ENCODE results near the gene FSTL3. TPM values are rescaled to one million over a fixed set of nuclear protein-coding genes. Genes with fewer than 3 reads are reported as not detected.

FSTL3 gene
- total RNA-seq, 4 donors from 2014 or later = 582 to 977 (median 642) TPM

DNA sequence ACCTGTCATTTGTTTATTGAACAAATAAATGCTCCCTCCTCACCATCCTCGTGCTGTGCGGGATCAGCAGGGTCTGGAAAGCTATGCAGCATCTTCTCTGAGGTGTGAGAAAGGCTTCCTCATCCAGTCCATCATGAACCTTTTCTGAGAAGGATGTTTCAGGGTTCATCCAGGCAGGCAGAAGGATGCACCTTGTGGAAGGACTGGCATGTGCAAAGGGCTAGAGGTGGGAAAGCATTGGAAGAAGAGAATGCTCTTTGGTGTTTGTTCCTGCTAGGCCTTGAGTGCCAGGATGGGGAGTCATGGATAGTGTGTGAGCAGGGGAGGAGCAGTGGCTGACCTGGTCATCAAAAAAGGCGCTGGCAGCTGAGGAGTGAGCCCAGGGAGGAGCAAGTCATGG is 39.2 kb downstream of the FSTL3 start:
- Histone ChIP-seq H3K9me3 (peaks cover 0 to 8% (median 0%) of the 10 kb centered on the region in 4 donors), H3K27me3 (no peaks in the 10 kb centered on the region), H3K27ac (no peak overlapping the region), H3K36me3 (peaks cover 0 to 22% (median 0%) of the 10 kb centered on the region in 3 donors), H3K4me1 (peaks cover 4 to 41% (median 18%) of the 10 kb centered on the region in 4 donors), H3K4me3 (no peak overlapping the region)
- 97 to 99% methylated on average over 3 of the region's 3 CpGs for WGBS, 2 donors
- TF ChIP-seq EP300 (IDR thresholded peaks at IDR 0.05) (no peak), POLR2A (IDR thresholded peaks at IDR 0.05) (no peak), CTCF (IDR thresholded peaks at IDR 0.05) (no peak)
- no peak for DNase-seq (ENCODE audit: low spot score in 2 of 2)

GRCh38 chr19:718251-718951 is 42.2 kb downstream of the FSTL3 start:
- H3K27ac ChIP-seq = peak overlapping the region; percentile 60 to 93 (median 87)
- 48 to 54% methylated on average over 22 of the region's 23 CpGs for WGBS, 2 donors
- H3K9me3 ChIP-seq = peaks cover 0 to 8% (median 0%) of the 10 kb centered on the region in 4 donors
- peak in 1 of 2 donors; percentile 9 for TF ChIP-seq EP300 (IDR thresholded peaks at IDR 0.05)
- no peak for TF ChIP-seq CTCF (IDR thresholded peaks at IDR 0.05)
- no peak for TF ChIP-seq POLR2A (IDR thresholded peaks at IDR 0.05)
- DNase-seq (ENCODE audit: low spot score in 2 of 2) = no peak
- peaks cover 0 to 16% (median 0%) of the 10 kb centered on the region in 3 donors for H3K36me3 ChIP-seq
- peak overlapping the region in 1 of 4 donors; percentile 33 for H3K4me3 ChIP-seq
- no peaks in the 10 kb centered on the region for H3K27me3 ChIP-seq
- H3K4me1 ChIP-seq = peaks cover 4 to 50% (median 23%) of the 10 kb centered on the region in 4 donors

DNA sequence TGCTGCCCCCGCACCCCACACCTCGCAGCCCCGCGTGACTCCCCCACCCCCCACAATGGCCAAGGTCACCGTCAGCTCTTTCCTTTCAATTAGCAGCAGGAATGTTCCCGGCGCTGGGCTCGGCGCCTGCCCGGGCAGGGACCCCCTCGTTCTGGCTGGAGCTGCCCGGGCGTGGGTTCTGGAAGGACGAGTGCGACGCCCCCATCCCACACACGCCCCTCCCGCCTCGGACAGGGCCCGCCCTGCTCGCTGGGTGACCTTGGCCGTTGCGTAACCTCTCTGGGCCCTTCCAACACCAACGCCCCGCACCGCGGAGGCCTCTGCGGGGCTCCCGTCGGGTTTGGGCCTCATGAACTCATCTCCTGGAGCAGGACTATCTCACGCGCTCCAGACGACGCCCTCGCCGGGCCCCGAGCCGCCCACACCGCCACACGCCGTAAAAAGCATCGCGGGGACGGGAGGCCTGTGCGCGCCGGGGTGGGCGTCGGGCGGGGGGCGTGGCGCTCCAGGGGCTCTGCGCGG is 42.9 kb downstream of the FSTL3 start:
- TF ChIP-seq EP300 (IDR thresholded peaks at IDR 0.05) = peak in 1 of 2 donors; percentile 46
- TF ChIP-seq CTCF (IDR thresholded peaks at IDR 0.05) = no peak
- peak in 1 of 2 donors; percentile 38 for TF ChIP-seq POLR2A (IDR thresholded peaks at IDR 0.05)
- WGBS, 2 donors = 23% methylated on average over 15 of the region's 54 CpGs; no CpG with 5 or more reads in 1 of the 2 donors
- peak; percentile 37 to 58 for DNase-seq (ENCODE audit: low spot score in 2 of 2)
- Histone ChIP-seq H3K9me3 (peaks cover 0 to 8% (median 0%) of the 10 kb centered on the region in 4 donors), H3K27me3 (no peaks in the 10 kb centered on the region), H3K36me3 (peaks cover 0 to 16% (median 0%) of the 10 kb centered on the region in 3 donors), H3K27ac (peak overlapping the region; percentile 60 to 93 (median 87)), H3K4me3 (peak overlapping the region in 2 of 4 donors; percentile 14 to 33), H3K4me1 (peaks cover 4 to 50% (median 23%) of the 10 kb centered on the region in 4 donors)

DNA sequence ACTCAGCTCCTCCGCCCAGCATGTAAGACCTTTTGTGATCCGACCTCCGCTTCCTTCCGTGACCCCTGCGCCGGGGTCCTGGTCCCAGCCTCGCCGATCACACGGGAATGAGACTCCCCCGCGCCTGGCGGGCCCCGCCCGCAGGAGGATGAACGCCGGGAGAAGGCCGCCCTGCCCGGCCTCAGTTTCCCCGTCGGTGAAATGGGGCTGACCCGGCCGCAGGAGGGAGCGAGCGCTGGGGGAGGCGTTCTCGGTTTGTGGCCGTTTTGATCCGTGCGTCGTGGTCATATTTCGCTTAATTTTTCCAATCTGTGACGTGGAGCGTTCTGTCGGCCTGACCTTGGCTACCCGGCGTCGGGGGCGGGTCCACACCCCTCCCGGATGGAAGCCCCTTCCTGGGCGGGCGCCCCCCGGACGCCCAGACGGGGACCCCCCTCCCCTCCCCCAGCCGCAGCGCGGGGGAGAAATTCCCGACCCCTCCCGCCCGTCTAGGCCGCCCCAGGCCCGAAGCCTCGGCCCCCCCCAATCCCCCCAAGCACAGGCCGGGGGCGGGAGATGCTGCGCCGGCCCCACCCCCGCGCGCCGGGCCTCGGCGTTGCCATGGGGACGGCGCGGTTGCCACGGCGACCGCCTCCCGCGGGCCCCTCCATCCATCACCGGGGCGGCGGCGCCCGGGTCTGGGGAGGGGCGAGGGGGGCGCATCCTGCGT is 43.6 kb downstream of the FSTL3 start:
- no peak for DNase-seq (ENCODE audit: low spot score in 2 of 2)
- 24 to 28% methylated on average over 34 to 44 of the region's 79 CpGs for WGBS, 2 donors
- Histone ChIP-seq H3K4me3 (peak overlapping the region in 2 of 4 donors; percentile 14 to 33), H3K27me3 (no peaks in the 10 kb centered on the region), H3K9me3 (peaks cover 0 to 8% (median 0%) of the 10 kb centered on the region in 4 donors), H3K4me1 (peaks cover 4 to 50% (median 23%) of the 10 kb centered on the region in 4 donors), H3K36me3 (peaks cover 0 to 12% (median 0%) of the 10 kb centered on the region in 3 donors), H3K27ac (peak overlapping the region; percentile 60 to 93 (median 87))
- no peak for TF ChIP-seq CTCF (IDR thresholded peaks at IDR 0.05)
- TF ChIP-seq POLR2A (IDR thresholded peaks at IDR 0.05) = no peak
- no peak for TF ChIP-seq EP300 (IDR thresholded peaks at IDR 0.05)

Measured in tibial nerve (tissue), 4 donors.